C4-2B (cell line): ENCODE results near the gene DGKB.

Experiments used
- ZFX ChIP-seq: fragments of 450-650 bp; IDR thresholded peaks from 2 replicates; pipeline ENCODE4 v1.6.1; 2017
- TF ChIP-seq, protein P1 (sequence below): fragments of 450-650 bp; conservative IDR thresholded peaks from 2 replicates; pipeline ENCODE4 v1.5.1; 2017; ENCODE audit warnings: mild to moderate bottlenecking

DNA sequence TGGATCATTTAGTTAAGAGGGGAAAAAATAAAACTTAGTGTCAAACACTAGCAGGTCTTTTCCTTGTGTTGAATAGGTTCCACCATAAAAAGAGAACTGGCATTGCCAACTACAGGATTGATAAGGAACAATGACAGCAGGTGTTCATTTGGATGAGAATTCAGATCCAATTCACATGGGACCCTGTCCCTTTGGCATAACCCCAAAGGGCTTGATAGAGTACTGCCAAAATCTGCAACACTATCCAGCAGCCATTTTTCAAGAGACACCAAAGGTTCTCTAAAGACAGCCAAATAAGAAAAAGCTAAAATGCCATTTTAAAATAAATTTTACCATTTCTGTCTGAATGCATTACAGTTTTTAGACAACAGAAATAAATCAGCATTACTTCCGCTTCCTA lies 422.3 kb downstream of the DGKB start:
- TF ChIP-seq, protein P1, sequence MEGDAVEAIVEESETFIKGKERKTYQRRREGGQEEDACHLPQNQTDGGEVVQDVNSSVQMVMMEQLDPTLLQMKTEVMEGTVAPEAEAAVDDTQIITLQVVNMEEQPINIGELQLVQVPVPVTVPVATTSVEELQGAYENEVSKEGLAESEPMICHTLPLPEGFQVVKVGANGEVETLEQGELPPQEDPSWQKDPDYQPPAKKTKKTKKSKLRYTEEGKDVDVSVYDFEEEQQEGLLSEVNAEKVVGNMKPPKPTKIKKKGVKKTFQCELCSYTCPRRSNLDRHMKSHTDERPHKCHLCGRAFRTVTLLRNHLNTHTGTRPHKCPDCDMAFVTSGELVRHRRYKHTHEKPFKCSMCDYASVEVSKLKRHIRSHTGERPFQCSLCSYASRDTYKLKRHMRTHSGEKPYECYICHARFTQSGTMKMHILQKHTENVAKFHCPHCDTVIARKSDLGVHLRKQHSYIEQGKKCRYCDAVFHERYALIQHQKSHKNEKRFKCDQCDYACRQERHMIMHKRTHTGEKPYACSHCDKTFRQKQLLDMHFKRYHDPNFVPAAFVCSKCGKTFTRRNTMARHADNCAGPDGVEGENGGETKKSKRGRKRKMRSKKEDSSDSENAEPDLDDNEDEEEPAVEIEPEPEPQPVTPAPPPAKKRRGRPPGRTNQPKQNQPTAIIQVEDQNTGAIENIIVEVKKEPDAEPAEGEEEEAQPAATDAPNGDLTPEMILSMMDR: no peak
- no peak for TF ChIP-seq ZFX
